Loucy (cell line): Measurements from ENCODE around the gene NECAB3.
A peak's percentile ranks its signal among the peaks of the same experiment; 100 is the strongest.

Experiments used
- H2AFZ ChIP-seq: fragments of 200-600 bp; sonication (generic); 2 replicates; pipeline ENCODE4 v1.6.0; 2016; ENCODE audit warnings: antibody characterized with exemption, mild to moderate bottlenecking, low read length, moderate library complexity
- H3F3A ChIP-seq: fragments of 200-600 bp; 2 replicates; pipeline ENCODE4 v1.6.0; 2016; ENCODE audit warnings: antibody characterized with exemption, low read depth, mild to moderate bottlenecking
- H3K27me3 ChIP-seq: fragments of 200-600 bp; sonication (generic); 2 replicates; pipeline ENCODE4 v1.6.1; 2014; ENCODE audit warnings: low read length, mild to moderate bottlenecking; ENCODE audit not compliant: insufficient read depth, poor library complexity, severe bottlenecking
- H3K36me3 ChIP-seq: fragments of 200-600 bp; sonication (generic); 2 replicates; pipeline ENCODE4 v1.6.1; 2016; ENCODE audit warnings: low read length; ENCODE audit not compliant: insufficient read depth
- H3K4me1 ChIP-seq: fragments of 200-600 bp; sonication (generic); 2 replicates; pipeline ENCODE4 v1.5.1; 2014; ENCODE audit warnings: low read length, mild to moderate bottlenecking; ENCODE audit not compliant: insufficient read depth, poor library complexity, severe bottlenecking
- H3K4me2 ChIP-seq: fragments of 200-600 bp; sonication (generic); 2 replicates; pipeline ENCODE4 v1.6.0; 2014; ENCODE audit warnings: antibody characterized with exemption, low read length, low read depth, mild to moderate bottlenecking; ENCODE audit not compliant: poor library complexity, severe bottlenecking
- H3K4me3 ChIP-seq: fragments of 200-600 bp; sonication (generic); 2 replicates; pipeline ENCODE4 v1.5.1; 2014; ENCODE audit warnings: low read length, mild to moderate bottlenecking, mixed read lengths; ENCODE audit not compliant: poor library complexity, severe bottlenecking
- H3K79me2 ChIP-seq: fragments of 200-600 bp; sonication (generic); 2 replicates; pipeline ENCODE4 v1.6.1; 2014; ENCODE audit warnings: low read length; ENCODE audit not compliant: insufficient read depth
- H3K9ac ChIP-seq: fragments of 200-600 bp; sonication (generic); 2 replicates; pipeline ENCODE4 v1.6.0; 2014; ENCODE audit warnings: mild to moderate bottlenecking, low read depth, low read length, moderate library complexity; ENCODE audit not compliant: poor library complexity, severe bottlenecking
- H3K9me2 ChIP-seq: fragments of 200-600 bp; sonication (generic); replicated peaks from 2 replicates; pipeline ENCODE4 v1.6.1; 2016; ENCODE audit warnings: low read depth, low read length, mixed read lengths
- H3K9me3 ChIP-seq: fragments of 200-600 bp; sonication (generic); 2 replicates; pipeline ENCODE4 v1.6.1; 2014; ENCODE audit warnings: mild to moderate bottlenecking, antibody characterized with exemption, low read length, low read depth; ENCODE audit not compliant: insufficient read depth
- H4K20me1 ChIP-seq: fragments of 200-600 bp; sonication (generic); 2 replicates; pipeline ENCODE4 v1.6.0; 2014; ENCODE audit warnings: antibody characterized with exemption, low read length, mild to moderate bottlenecking; ENCODE audit not compliant: insufficient read depth, poor library complexity, severe bottlenecking
- CTCF ChIP-seq: fragments of 200-600 bp; sonication (generic); conservative IDR thresholded peaks from 2 replicates; pipeline ENCODE4 v1.5.1; 2014; ENCODE audit warnings: mild to moderate bottlenecking, antibody characterized with exemption, low read length
- EZH2phosphoT487 ChIP-seq: fragments of 200-600 bp; IDR thresholded peaks from 2 replicates; pipeline ENCODE4 v1.6.1; 2018; ENCODE audit warnings: antibody characterized with exemption, mild to moderate bottlenecking, moderate library complexity, borderline replicate concordance

NECAB3 gene

GRCh38 chr20:33685328-33686099 lies 11.3 kb upstream of the NECAB3 start:
- Histone ChIP-seq H3F3A (peaks cover 8% of the 10 kb centered on the region; the same call in 1 of the 2 replicates), H3K27me3 (no peaks in the 10 kb centered on the region), H3K4me1 (peaks cover 52% of the 10 kb centered on the region), H3K4me3 (peak overlapping the region; percentile 82), H3K9me3 (no peaks in the 10 kb centered on the region), H2AFZ (no peak overlapping the region), H3K4me2 (peak overlapping the region; percentile 95), H3K36me3 (no peaks in the 10 kb centered on the region; the same call in 1 of the 2 replicates), H3K9ac (peak overlapping the region; percentile 80), H3K79me2 (peaks cover 51% of the 10 kb centered on the region), H3K9me2 (no peaks in the 10 kb centered on the region), H4K20me1 (peaks cover 39% of the 10 kb centered on the region)
- no peak for TF ChIP-seq CTCF
- no peak for TF ChIP-seq EZH2phosphoT487

- Histone ChIP-seq H3K36me3 (peaks cover 3% of the 10 kb centered on the region; the same call in 1 of the 2 replicates), H3K4me2 (peak overlapping the region; percentile 95), H3K9ac (peak overlapping the region; percentile 80), H2AFZ (no peak overlapping the region), H3K4me3 (peak overlapping the region; percentile 82), H3K4me1 (peaks cover 51% of the 10 kb centered on the region), H3K79me2 (peaks cover 57% of the 10 kb centered on the region), H3K27me3 (no peaks in the 10 kb centered on the region), H3F3A (peaks cover 2% of the 10 kb centered on the region; the same call in 1 of the 2 replicates), H4K20me1 (peaks cover 42% of the 10 kb centered on the region), H3K9me2 (no peaks in the 10 kb centered on the region), H3K9me3 (no peaks in the 10 kb centered on the region)
- no peak for TF ChIP-seq EZH2phosphoT487
- no peak for TF ChIP-seq CTCF
Observed at GRCh38 chr20:33684533-33685327, 10.5 kb upstream of the NECAB3 start.

GRCh38 chr20:33681728-33682353 lies 7.6 kb upstream of the NECAB3 start:
- Histone ChIP-seq H3K4me2 (peak overlapping the region; percentile 57), H3K79me2 (peaks cover 57% of the 10 kb centered on the region), H2AFZ (no peak overlapping the region), H3K9me2 (no peaks in the 10 kb centered on the region), H3K4me3 (peak overlapping the region; percentile 53), H4K20me1 (peaks cover 42% of the 10 kb centered on the region), H3K4me1 (peaks cover 32% of the 10 kb centered on the region), H3K27me3 (no peaks in the 10 kb centered on the region), H3K9me3 (no peaks in the 10 kb centered on the region), H3F3A (no peaks in the 10 kb centered on the region), H3K36me3 (peaks cover 32% of the 10 kb centered on the region; the same call in 1 of the 2 replicates), H3K9ac (peak overlapping the region; percentile 61)
- TF ChIP-seq EZH2phosphoT487 = no peak
- no peak for TF ChIP-seq CTCF
